AG09309 (cell line): ENCODE data around the gene EDN3.
"Not testable (repeated sequence)": the region's sequence is repeated elsewhere in the genome, so short reads cannot be mapped to it uniquely, and the experiment has no call there.

ENCODE experiments used
- DNase-seq: peaks from one replicate; pipeline ENCODE4 v3.0.0-alpha.2; 2010; ENCODE audit warnings: low read depth
- H3K4me3 ChIP-seq: 2 replicates; pipeline ENCODE4 v1.5.1; 2011; ENCODE audit warnings: mild to moderate bottlenecking, low read depth, low read length, moderate library complexity; ENCODE audit not compliant: control insufficient read depth
- CTCF ChIP-seq: IDR thresholded peaks from 2 replicates; pipeline ENCODE4 v1.5.1; 2011; ENCODE audit warnings: mild to moderate bottlenecking, low read depth, low read length, inconsistent platforms; ENCODE audit not compliant: insufficient read depth, control insufficient read depth; ENCODE audit errors: missing control alignments

The EDN3 gene

GRCh38 chr20:59340201-59340885 is 39.9 kb downstream of the EDN3 start:
- DNase-seq: no peak
- no peak overlapping the region for H3K4me3 ChIP-seq
- TF ChIP-seq CTCF: no peak

GRCh38 chr20:59341285-59342022 is 41.0 kb downstream of the EDN3 start:
- not testable (repeated sequence) for DNase-seq, H3K4me3 ChIP-seq

- no peak for TF ChIP-seq CTCF
- no peak for DNase-seq
- H3K4me3 ChIP-seq: no peak overlapping the region
Observed at GRCh38 chr20:59342023-59342957, 41.9 kb downstream of the EDN3 start.

- no peak for DNase-seq
- H3K4me3 ChIP-seq: no peak overlapping the region
- TF ChIP-seq CTCF: no peak
Observed at GRCh38 chr20:59346061-59346460, 45.6 kb downstream of the EDN3 start.

GRCh38 chr20:59349277-59349676 is 48.9 kb downstream of the EDN3 start:
- TF ChIP-seq CTCF: no peak
- no peak overlapping the region for H3K4me3 ChIP-seq
- no peak for DNase-seq

- no peak overlapping the region for H3K4me3 ChIP-seq
- no peak for DNase-seq
- TF ChIP-seq CTCF: no peak
Observed at GRCh38 chr20:59350330-59351156, 50.1 kb downstream of the EDN3 start.
